Thyroid gland (tissue), 4 donors: Measurements from ENCODE around the gene POLR3G. TPM values are rescaled to one million over a fixed set of nuclear protein-coding genes. Genes with fewer than 3 reads are reported as not detected.

ENCODE experiments used
- DNase-seq, 2 donors: peaks; one replicate each; pipeline ENCODE4 v3.0.0-alpha.2; 2019
- H3K27ac ChIP-seq, 3 donors: fragments of 200-600 bp; sonication (generic); 1 replicate in 2 of 3; 2 replicates in 1 of 3; pipeline ENCODE4 v1.5.1; 2016 to 2019; ENCODE audit warnings: mild to moderate bottlenecking in 1 of 3, moderate library complexity in 1 of 3
- H3K27me3 ChIP-seq: fragments of 200-600 bp; sonication (generic); one replicate; pipeline ENCODE4 v1.5.1; 2019
- H3K36me3 ChIP-seq, 2 donors: fragments of 200-600 bp; sonication (generic); one replicate each; pipeline ENCODE4 v1.5.1; 2016 to 2019
- H3K4me1 ChIP-seq, 2 donors: fragments of 200-600 bp; sonication (generic); one replicate each; pipeline ENCODE4 v1.5.1; 2017 to 2019
- H3K4me3 ChIP-seq, 3 donors: fragments of 200-600 bp; sonication (generic); replicated peaks in 1 of 3; 1 replicate in 2 of 3; 2 replicates in 1 of 3; pipeline ENCODE4 v1.5.1; 2016; ENCODE audit warnings: mild to moderate bottlenecking in 1 of 3
- H3K9me3 ChIP-seq: fragments of 200-600 bp; sonication (generic); one replicate; pipeline ENCODE4 v1.5.1; 2017
- POLR2A ChIP-seq, 2 donors: fragments of 450-650 bp; IDR thresholded peaks; one replicate each; pipeline ENCODE4 v1.6.1; 2017; ENCODE audit warnings: antibody characterized with exemption in 2 of 2, mild to moderate bottlenecking in 2 of 2, moderate library complexity in 1 of 2
- WGBS, 2 donors: methylation state at CpG; one replicate each; pipeline ENCODE4 v1.1.5; 2017; 5-methylcytosine and 5-hydroxymethylcytosine counted together
- intact Hi-C: fragments of 100-400 bp; cut with DNase I; formaldehyde crosslinking; loops from one replicate; pipeline ENCODE4 v1.15.1; 2023
- total RNA-seq, 4 donors: library from RNA; depleted of rRNA; stranded (reverse); fragments of >200 nt; gene quantifications; one replicate each; pipeline ENCODE4 v1.2.3, GENCODE V29; 2016
- TF ChIP-seq, protein P1 (sequence below), 6 experiments: fragments of 200-600 bp in 3 of 6; fragments of 450-650 bp in 3 of 6; sonication (generic) in 3 of 6; IDR thresholded peaks; one replicate each; pipeline ENCODE4 v1.5.1; 2016 to 2019; ENCODE audit warnings: antibody characterized with exemption in 6 of 6, mild to moderate bottlenecking in 2 of 6, inconsistent platforms in 1 of 6, moderate library complexity in 1 of 6

Gene POLR3G
- total RNA-seq, 4 donors from 2014 or later: 1.0 to 4.0 (median 1.8) TPM

DNA sequence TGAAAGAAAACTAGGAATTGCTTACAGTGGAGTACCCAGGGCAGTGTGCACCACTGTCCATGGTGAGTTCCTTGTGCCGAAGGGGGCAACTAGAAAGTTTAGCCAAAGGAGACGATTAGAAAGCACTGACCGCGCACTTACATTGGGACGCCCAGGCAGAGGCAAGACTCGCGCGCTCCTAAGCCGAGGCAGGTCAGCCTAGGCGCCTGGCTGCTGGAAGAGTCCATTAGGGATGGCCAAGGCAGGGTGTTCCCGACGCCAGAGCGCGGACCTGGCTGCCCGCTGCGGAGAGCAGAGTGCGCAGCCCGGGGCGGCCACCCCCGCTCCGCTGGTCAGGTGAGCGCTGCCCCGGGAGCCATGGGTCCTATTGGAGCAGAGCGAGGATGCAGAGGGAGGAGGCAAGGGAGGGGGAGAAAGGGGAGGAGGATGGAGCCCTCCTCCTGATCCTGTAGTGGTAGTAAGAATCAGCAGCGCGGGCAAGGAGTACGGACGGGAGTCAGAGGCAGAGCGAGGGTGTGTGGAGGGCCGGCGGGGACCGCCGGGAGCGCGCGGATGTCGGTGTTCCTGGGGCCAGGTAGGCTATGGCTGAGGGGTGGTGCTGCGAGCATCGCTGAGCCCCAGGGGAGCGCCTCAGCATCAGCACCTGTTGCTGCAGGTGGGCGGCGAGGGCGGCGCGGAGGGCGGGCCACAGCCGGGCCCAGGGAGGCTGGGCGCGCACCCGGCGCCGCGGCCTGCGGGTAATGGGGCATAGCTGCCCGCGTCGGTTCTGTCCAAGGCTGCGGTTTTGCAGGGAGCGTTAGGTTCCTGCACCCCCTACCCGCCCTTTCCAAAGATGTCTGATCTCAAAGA lies 83.9 kb downstream of the POLR3G start, which contains the start of gene ADGRV1:
TSS of gene ADGRV1 (plus strand) at position 454 of the 849 bp plus-strand sequence. CDS start at position 553, 99 bp downstream.
- DNase-seq: peak; percentile 95 to 96
- intact Hi-C loops: no loop called here
- no peaks in the 10 kb centered on the region for H3K36me3 ChIP-seq
- TF ChIP-seq POLR2A (IDR thresholded peaks at IDR 0.05): peak in 1 of 2 donors; percentile 89
- TF ChIP-seq, protein P1, sequence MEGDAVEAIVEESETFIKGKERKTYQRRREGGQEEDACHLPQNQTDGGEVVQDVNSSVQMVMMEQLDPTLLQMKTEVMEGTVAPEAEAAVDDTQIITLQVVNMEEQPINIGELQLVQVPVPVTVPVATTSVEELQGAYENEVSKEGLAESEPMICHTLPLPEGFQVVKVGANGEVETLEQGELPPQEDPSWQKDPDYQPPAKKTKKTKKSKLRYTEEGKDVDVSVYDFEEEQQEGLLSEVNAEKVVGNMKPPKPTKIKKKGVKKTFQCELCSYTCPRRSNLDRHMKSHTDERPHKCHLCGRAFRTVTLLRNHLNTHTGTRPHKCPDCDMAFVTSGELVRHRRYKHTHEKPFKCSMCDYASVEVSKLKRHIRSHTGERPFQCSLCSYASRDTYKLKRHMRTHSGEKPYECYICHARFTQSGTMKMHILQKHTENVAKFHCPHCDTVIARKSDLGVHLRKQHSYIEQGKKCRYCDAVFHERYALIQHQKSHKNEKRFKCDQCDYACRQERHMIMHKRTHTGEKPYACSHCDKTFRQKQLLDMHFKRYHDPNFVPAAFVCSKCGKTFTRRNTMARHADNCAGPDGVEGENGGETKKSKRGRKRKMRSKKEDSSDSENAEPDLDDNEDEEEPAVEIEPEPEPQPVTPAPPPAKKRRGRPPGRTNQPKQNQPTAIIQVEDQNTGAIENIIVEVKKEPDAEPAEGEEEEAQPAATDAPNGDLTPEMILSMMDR (IDR thresholded peaks at IDR 0.05): peak in 1 of 6 experiments; percentile 14
- no peaks in the 10 kb centered on the region for H3K9me3 ChIP-seq
- 2% methylated on average over 41 to 47 of the region's 60 CpGs for WGBS, 2 donors
- H3K27ac ChIP-seq: peak within 1 kb of the TSS; percentile 43 to 45 (median 45)
- no peaks in the 10 kb centered on the region for H3K27me3 ChIP-seq
- H3K4me3 ChIP-seq: peak within 1 kb of the TSS; percentile 4 to 58 (median 39)
- peaks cover 0 to 4% of the 10 kb centered on the region in 2 donors for H3K4me1 ChIP-seq

DNA sequence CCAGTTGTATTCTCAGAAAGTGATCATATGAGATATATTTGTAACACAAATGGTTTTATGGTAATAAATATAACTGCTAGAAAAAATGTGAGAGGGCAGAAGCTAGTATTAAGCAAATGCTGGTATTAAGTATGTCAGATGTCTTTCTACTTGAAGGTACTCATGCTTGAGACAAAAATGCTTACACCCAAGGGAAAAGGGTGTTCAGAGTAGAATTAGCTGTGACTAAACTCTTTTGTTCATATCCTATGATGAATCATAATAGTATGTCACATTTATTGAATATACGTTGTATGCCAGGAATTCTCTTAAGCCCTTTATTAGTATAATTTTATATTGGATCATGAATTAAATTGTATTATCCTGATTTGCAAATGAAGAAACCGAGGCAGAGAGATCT lies 86.1 kb downstream of the POLR3G start:
- DNase-seq: no peak
- 79 to 92% methylated on average over 2 of the region's 2 CpGs for WGBS, 2 donors
- intact Hi-C loops: no loop called here
- Histone ChIP-seq H3K36me3 (no peaks in the 10 kb centered on the region), H3K9me3 (no peaks in the 10 kb centered on the region), H3K4me3 (no peak overlapping the region), H3K4me1 (peaks cover 0 to 4% of the 10 kb centered on the region in 2 donors), H3K27me3 (no peaks in the 10 kb centered on the region), H3K27ac (no peak overlapping the region)
- no peak for TF ChIP-seq POLR2A (IDR thresholded peaks at IDR 0.05)
- TF ChIP-seq, protein P1 (IDR thresholded peaks at IDR 0.05): no peak

DNA sequence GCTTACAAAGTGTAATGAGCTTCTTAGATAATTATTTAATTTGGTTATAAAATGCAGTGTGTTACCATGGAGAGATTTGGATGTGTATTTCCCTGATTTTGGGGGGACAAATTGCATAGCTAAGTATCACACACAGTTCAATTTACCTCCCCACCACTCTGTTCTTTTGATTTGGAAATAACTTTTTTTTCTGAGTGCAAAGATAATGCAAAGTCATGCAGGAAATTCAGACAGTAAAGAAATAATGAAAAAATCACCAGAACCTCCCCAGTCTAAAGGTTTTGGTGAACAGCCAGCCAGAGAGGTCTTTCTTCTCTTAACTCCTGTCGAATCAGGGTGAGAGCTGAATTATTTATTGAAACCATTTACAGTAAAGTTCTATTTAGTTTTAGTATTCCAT lies 87.1 kb downstream of the POLR3G start:
- H3K4me1 ChIP-seq: peaks cover 0 to 4% of the 10 kb centered on the region in 2 donors
- no peak overlapping the region for H3K4me3 ChIP-seq
- no peak overlapping the region for H3K27ac ChIP-seq
- no peaks in the 10 kb centered on the region for H3K9me3 ChIP-seq
- intact Hi-C loops: no loop called here
- H3K27me3 ChIP-seq: no peaks in the 10 kb centered on the region
- no peak for DNase-seq
- 71 to 85% methylated on average over 1 of the region's 1 CpG for WGBS, 2 donors
- H3K36me3 ChIP-seq: no peaks in the 10 kb centered on the region
- no peak for TF ChIP-seq POLR2A (IDR thresholded peaks at IDR 0.05)

DNA sequence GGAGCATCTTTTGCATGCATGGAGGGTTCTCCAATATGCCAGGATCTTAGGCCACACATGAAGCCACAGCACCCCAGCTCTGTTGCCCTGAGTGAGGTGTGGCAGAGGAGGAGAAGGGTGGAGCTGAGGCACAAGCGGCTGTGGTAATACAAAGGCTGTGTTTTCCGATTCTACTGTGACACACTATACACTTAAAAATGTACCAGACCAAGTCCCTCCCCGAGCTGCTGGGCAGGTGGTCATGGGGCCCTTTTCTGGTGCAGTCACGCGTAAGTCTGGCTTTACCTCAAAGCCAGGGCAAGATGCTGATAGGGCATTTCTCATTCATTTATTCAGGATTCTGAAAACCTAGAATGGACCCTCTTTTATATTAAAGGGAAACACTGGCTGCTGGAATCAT lies 87.7 kb downstream of the POLR3G start:
- intact Hi-C loops: no loop called here
- H3K27ac ChIP-seq: no peak overlapping the region
- DNase-seq: peak; percentile 9 to 21
- no peaks in the 10 kb centered on the region for H3K27me3 ChIP-seq
- H3K36me3 ChIP-seq: no peaks in the 10 kb centered on the region
- WGBS, 2 donors: 63 to 69% methylated on average over 5 of the region's 5 CpGs
- H3K4me1 ChIP-seq: peaks cover 0 to 4% of the 10 kb centered on the region in 2 donors
- H3K9me3 ChIP-seq: no peaks in the 10 kb centered on the region
- TF ChIP-seq, protein P1 (IDR thresholded peaks at IDR 0.05): no peak
- TF ChIP-seq POLR2A (IDR thresholded peaks at IDR 0.05): no peak
- H3K4me3 ChIP-seq: no peak overlapping the region

DNA sequence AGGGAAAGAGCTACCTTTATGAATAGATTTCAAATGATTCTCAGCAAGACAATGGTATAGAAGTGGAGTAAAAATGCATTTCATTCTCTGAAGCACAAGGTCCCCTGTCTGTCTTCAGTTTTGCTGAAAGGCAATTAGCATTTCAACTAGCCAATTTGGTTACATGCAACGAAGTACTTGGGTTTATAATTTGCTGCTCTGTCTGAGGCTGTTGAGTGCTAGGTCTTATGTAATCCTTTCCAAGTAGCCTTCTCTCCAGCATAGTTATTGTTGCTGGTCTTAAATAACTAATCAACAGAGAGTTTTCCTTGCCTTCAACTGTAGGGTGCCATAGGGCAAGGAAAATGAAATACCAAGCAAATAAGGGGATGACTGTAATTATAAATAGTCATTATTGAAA lies 88.4 kb downstream of the POLR3G start:
- intact Hi-C loops: no loop called here
- TF ChIP-seq, protein P1 (IDR thresholded peaks at IDR 0.05): no peak
- no peak for TF ChIP-seq POLR2A (IDR thresholded peaks at IDR 0.05)
- H3K27me3 ChIP-seq: no peaks in the 10 kb centered on the region
- H3K36me3 ChIP-seq: no peaks in the 10 kb centered on the region
- no peak for DNase-seq
- H3K9me3 ChIP-seq: no peaks in the 10 kb centered on the region
- H3K27ac ChIP-seq: no peak overlapping the region
- H3K4me3 ChIP-seq: no peak overlapping the region
- 38 to 68% methylated on average over 1 of the region's 1 CpG for WGBS, 2 donors
- H3K4me1 ChIP-seq: no peaks in the 10 kb centered on the region

Other genes starting within 250 kb of the POLR3G start
- gene CETN3, start 65.1 kb upstream of the POLR3G start, total RNA-seq: 10 to 100 TPM in 3 of 4 donors, 1 to 10 TPM in 1; 8.4 to 17.3 (median 13.4) TPM
- gene MBLAC2, start 93 bp upstream of the POLR3G start, total RNA-seq: 1 to 10 TPM; 5.1 to 7.4 (median 6.5) TPM
- gene LYSMD3, start 54.7 kb downstream of the POLR3G start, total RNA-seq: 10 to 100 TPM; 20.9 to 32.7 (median 27.2) TPM
- gene ADGRV1, start 83.9 kb downstream of the POLR3G start, total RNA-seq: 100 to 1,000 TPM; 129 to 158 (median 145) TPM